Liver (tissue), 9 donors: ENCODE measurements around the gene CEP250. TPM values are rescaled to one million over a fixed set of nuclear protein-coding genes. Genes with fewer than 3 reads are reported as not detected.
A peak's percentile ranks its signal among the peaks of the same experiment; 100 is the strongest.

Source experiments
- DNase-seq: peaks from one replicate; pipeline ENCODE4 v3.0.0-alpha.2; 2017; ENCODE audit warnings: low spot score
- H3K27ac ChIP-seq, 2 donors: one replicate each; pipeline ENCODE4 v1.7.0; 2013; ENCODE audit warnings: inconsistent platforms in 2 of 2, low read length in 2 of 2, control low read depth in 1 of 2, low read depth in 1 of 2, mild to moderate bottlenecking in 1 of 2
- H3K27me3 ChIP-seq, 4 donors: one replicate each; pipeline versions ENCODE4 v1.6.1 to v1.7.0; 2013; ENCODE audit warnings: low read length in 3 of 4, inconsistent platforms in 1 of 4, mild to moderate bottlenecking in 1 of 4, moderate library complexity in 1 of 4; ENCODE audit not compliant: control insufficient read depth in 4 of 4, insufficient read depth in 4 of 4
- H3K36me3 ChIP-seq, 4 donors: one replicate each; pipeline versions ENCODE4 v1.6.1 to v1.7.0; 2013; ENCODE audit warnings: low read length in 3 of 4, mild to moderate bottlenecking in 3 of 4, low read depth in 1 of 4, moderate library complexity in 1 of 4; ENCODE audit not compliant: control insufficient read depth in 4 of 4, insufficient read depth in 3 of 4
- H3K4me1 ChIP-seq, 4 donors: one replicate each; pipeline versions ENCODE4 v1.6.1 to v1.7.0; 2013; ENCODE audit warnings: low read length in 3 of 4, mild to moderate bottlenecking in 3 of 4, moderate library complexity in 1 of 4; ENCODE audit not compliant: control insufficient read depth in 4 of 4, insufficient read depth in 4 of 4
- H3K4me3 ChIP-seq, 3 donors: one replicate each; pipeline versions ENCODE4 v1.6.1 to v1.7.0; 2013; ENCODE audit warnings: low read length in 3 of 3, control low read depth in 1 of 3, low read depth in 1 of 3, mild to moderate bottlenecking in 1 of 3
- H3K9ac ChIP-seq, 2 donors: one replicate each; pipeline ENCODE4 v1.7.0; 2013; ENCODE audit warnings: low read length in 2 of 2, mild to moderate bottlenecking in 2 of 2, moderate library complexity in 2 of 2, control low read depth in 1 of 2, low read depth in 1 of 2
- H3K9me3 ChIP-seq, 4 donors: one replicate each; pipeline versions ENCODE4 v1.6.1 to v1.7.0; 2013; ENCODE audit warnings: low read length in 3 of 4; ENCODE audit not compliant: control insufficient read depth in 4 of 4
- ATF3 ChIP-seq: IDR thresholded peaks from 2 replicates; pipeline ENCODE4 v1.6.1; 2016; ENCODE audit warnings: antibody characterized with exemption
- CTCF ChIP-seq: fragments of 150-350 bp; IDR thresholded peaks from 2 replicates; pipeline ENCODE4 v1.5.1; 2017; ENCODE audit warnings: improper control_type of control experiment, low read depth, low read length; ENCODE audit not compliant: missing input control
- EGR1 ChIP-seq, 2 donors: IDR thresholded peaks; 2 replicates each; pipeline ENCODE4 v1.6.1; 2016 to 2018; ENCODE audit warnings: antibody characterized with exemption in 2 of 2, low read depth in 2 of 2
- FOXA1 ChIP-seq: IDR thresholded peaks from 2 replicates; pipeline ENCODE4 v1.6.1; 2016; ENCODE audit warnings: antibody characterized with exemption
- FOXA2 ChIP-seq: IDR thresholded peaks from 2 replicates; pipeline ENCODE4 v1.6.1; 2016; ENCODE audit warnings: antibody characterized with exemption
- GABPA ChIP-seq, 2 donors: IDR thresholded peaks in 1 of 2; conservative IDR thresholded peaks in 1 of 2; 2 replicates each; pipeline ENCODE4 v1.6.1; 2016; ENCODE audit warnings: antibody characterized with exemption in 2 of 2, mild to moderate bottlenecking in 1 of 2, moderate library complexity in 1 of 2
- HNF4A ChIP-seq, 2 donors: conservative IDR thresholded peaks; 2 replicates each; pipeline ENCODE4 v1.6.1; 2016; ENCODE audit warnings: antibody characterized with exemption in 2 of 2, mild to moderate bottlenecking in 2 of 2
- HNF4G ChIP-seq: IDR thresholded peaks from 2 replicates; pipeline ENCODE4 v1.6.1; 2016; ENCODE audit warnings: antibody characterized with exemption
- JUND ChIP-seq, 2 donors: IDR thresholded peaks; 2 replicates each; pipeline ENCODE4 v1.6.1; 2016; ENCODE audit warnings: antibody characterized with exemption in 2 of 2
- NR2F2 ChIP-seq: IDR thresholded peaks from 2 replicates; pipeline ENCODE4 v1.6.1; 2016; ENCODE audit warnings: antibody characterized with exemption
- RAD21 ChIP-seq, 2 donors: IDR thresholded peaks; 2 replicates each; pipeline ENCODE4 v1.6.1; 2016; ENCODE audit warnings: antibody characterized with exemption in 2 of 2, mild to moderate bottlenecking in 2 of 2
- RXRA ChIP-seq, 2 donors: IDR thresholded peaks; 2 replicates each; pipeline ENCODE4 v1.6.1; 2017 to 2018; ENCODE audit warnings: antibody characterized with exemption in 2 of 2, mild to moderate bottlenecking in 1 of 2
- YY1 ChIP-seq: IDR thresholded peaks from 2 replicates; pipeline ENCODE4 v1.6.1; 2016; ENCODE audit warnings: antibody characterized with exemption, mild to moderate bottlenecking
- whole genome bisulfite sequencing: extraction: QIAGEN DNeasy Blood & Tissue Kit; methylation state at CpG from one replicate; pipeline ENCODE4 v1.1.7; 2013; 5-methylcytosine and 5-hydroxymethylcytosine counted together
- polyA plus RNA-seq, 2 donors: library from polyadenylated mRNA; stranded (reverse) in 1 of 2; unstranded in 1 of 2; fragments of 200-250 nt in 1 of 2; fragments of >200 nt in 1 of 2; fragmentation: Nextera tagmentation in 1 of 2; extraction: Ambion mirVana in 1 of 2; gene quantifications; one replicate each; pipeline versions ENCODE4 v1.2.1 to v1.2.3, GENCODE V29; 2013 to 2015
- total RNA-seq, 2 donors: library from RNA; depleted of rRNA; stranded (reverse); fragments of >200 nt; gene quantifications; one replicate each; pipeline ENCODE4 v1.2.3, GENCODE V29; 2014
- TF ChIP-seq, protein P1 (sequence below): IDR thresholded peaks from 2 replicates; pipeline ENCODE4 v1.6.1; 2016; ENCODE audit warnings: antibody characterized with exemption
- donor health status: healthy.
- donor health status: healthy.
- donor health status: healthy.
- donor health status: healthy.
- donor health status: healthy.

The CEP250 gene
- total and polyA plus RNA-seq, 4 donors: 3.4 to 13.3 (median 8.3) TPM

GRCh38 chr20:35508493-35509218 lies 53.3 kb downstream of the CEP250 start (continued):
- TF ChIP-seq, protein P1, sequence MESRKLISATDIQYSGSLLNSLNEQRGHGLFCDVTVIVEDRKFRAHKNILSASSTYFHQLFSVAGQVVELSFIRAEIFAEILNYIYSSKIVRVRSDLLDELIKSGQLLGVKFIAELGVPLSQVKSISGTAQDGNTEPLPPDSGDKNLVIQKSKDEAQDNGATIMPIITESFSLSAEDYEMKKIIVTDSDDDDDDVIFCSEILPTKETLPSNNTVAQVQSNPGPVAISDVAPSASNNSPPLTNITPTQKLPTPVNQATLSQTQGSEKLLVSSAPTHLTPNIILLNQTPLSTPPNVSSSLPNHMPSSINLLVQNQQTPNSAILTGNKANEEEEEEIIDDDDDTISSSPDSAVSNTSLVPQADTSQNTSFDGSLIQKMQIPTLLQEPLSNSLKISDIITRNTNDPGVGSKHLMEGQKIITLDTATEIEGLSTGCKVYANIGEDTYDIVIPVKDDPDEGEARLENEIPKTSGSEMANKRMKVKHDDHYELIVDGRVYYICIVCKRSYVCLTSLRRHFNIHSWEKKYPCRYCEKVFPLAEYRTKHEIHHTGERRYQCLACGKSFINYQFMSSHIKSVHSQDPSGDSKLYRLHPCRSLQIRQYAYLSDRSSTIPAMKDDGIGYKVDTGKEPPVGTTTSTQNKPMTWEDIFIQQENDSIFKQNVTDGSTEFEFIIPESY: no peak
- TF ChIP-seq RXRA (IDR thresholded peaks at IDR 0.05) (no peak), ATF3 (no peak), GABPA (IDR thresholded peaks at IDR 0.05 in 1 of 2, conservative IDR thresholded peaks at IDR 0.05 in 1 of 2) (no peak), EGR1 (IDR thresholded peaks at IDR 0.05; ENCODE audit: low read depth in 2 of 2) (no peak), JUND (IDR thresholded peaks at IDR 0.05) (no peak), NR2F2 (no peak)

- TF ChIP-seq CTCF (no peak), JUND (IDR thresholded peaks at IDR 0.05) (no peak), NR2F2 (no peak), HNF4G (no peak), RXRA (IDR thresholded peaks at IDR 0.05) (no peak), HNF4A (conservative IDR thresholded peaks at IDR 0.05) (no peak), YY1 (no peak), GABPA (IDR thresholded peaks at IDR 0.05 in 1 of 2, conservative IDR thresholded peaks at IDR 0.05 in 1 of 2) (no peak), FOXA1 (no peak)
- no peak overlapping the region for H3K9ac ChIP-seq
- no peaks in the 10 kb centered on the region for H3K9me3 ChIP-seq
- no peaks in the 10 kb centered on the region for H3K27me3 ChIP-seq
- H3K36me3 ChIP-seq: peaks cover 0 to 58% (median 18%) of the 10 kb centered on the region in 4 donors
- WGBS: 87% methylated on average over 12 of the region's 12 CpGs
- H3K4me1 ChIP-seq: no peaks in the 10 kb centered on the region
- H3K4me3 ChIP-seq: no peak overlapping the region
- no peak overlapping the region for H3K27ac ChIP-seq
- DNase-seq: no peak
Measured at GRCh38 chr20:35510951-35511735, 55.7 kb downstream of the CEP250 start.

DNA sequence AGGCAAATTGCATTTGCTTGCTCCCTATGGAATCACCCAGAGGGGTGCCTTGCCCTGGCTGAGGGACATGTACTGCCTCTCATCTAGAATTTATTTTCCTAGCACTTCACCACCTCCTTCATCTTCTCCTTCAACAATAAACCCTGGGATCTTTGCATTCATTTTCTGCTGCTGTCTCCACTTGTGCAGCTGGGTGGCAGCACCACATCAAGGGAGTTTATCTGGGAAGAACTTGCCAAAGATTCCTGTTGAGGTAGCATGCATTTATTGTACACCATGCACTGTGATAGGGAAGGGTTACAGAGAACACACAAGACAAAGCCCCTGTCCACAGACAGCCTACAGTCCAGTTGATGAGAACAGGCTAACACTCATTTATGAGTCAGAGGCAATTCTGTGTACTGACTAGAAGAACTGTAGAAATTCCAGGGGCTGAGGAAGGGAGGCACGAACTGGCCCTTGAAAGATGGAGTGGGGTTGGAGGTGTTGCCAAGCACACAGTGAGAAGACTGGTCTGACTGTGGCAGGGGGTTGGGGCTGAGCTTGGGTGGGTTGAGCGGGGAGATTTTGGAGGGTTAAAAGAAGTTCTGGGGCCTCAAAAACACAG lies 56.5 kb downstream of the CEP250 start:
- no peak overlapping the region for H3K9ac ChIP-seq
- H3K27me3 ChIP-seq: no peaks in the 10 kb centered on the region
- WGBS: 96% methylated on average over 2 of the region's 2 CpGs
- H3K4me1 ChIP-seq: no peaks in the 10 kb centered on the region
- peaks cover 0 to 53% (median 17%) of the 10 kb centered on the region in 4 donors for H3K36me3 ChIP-seq
- H3K27ac ChIP-seq: no peak overlapping the region
- H3K9me3 ChIP-seq: no peaks in the 10 kb centered on the region
- DNase-seq: no peak
- H3K4me3 ChIP-seq: no peak overlapping the region
- TF ChIP-seq FOXA1 (no peak), JUND (IDR thresholded peaks at IDR 0.05) (no peak), CTCF (peak; percentile 54), RAD21 (IDR thresholded peaks at IDR 0.05) (peak; percentile 79 to 83), FOXA2 (no peak), RXRA (IDR thresholded peaks at IDR 0.05) (no peak)
- TF ChIP-seq, protein P1: no peak
